Right renal cortex interstitium (tissue), 3 donors: ENCODE measurements around the gene SEC16A. TPM values are rescaled to one million over a fixed set of nuclear protein-coding genes. Genes with fewer than 3 reads are reported as not detected.

Experiments
- DNase-seq, 3 donors: peaks; one replicate each; pipeline ENCODE4 v3.0.0-alpha.2; 2013; ENCODE audit warnings: low read depth in 3 of 3, low spot score in 2 of 3
- polyA plus RNA-seq, 3 donors: library from polyadenylated mRNA; unstranded; fragments of 120-200 nt; gene quantifications; one replicate each; pipeline ENCODE4 v1.2.1, GENCODE V29; 2013; ENCODE audit not compliant: insufficient read length in 3 of 3

The SEC16A gene
- polyA plus RNA-seq, 3 donors, result 48.7 to 58.0 (median 56.8) TPM

GRCh38 chr9:136518623-136519022 is 35.8 kb upstream of the SEC16A start:
- DNase-seq, result no peak

DNA sequence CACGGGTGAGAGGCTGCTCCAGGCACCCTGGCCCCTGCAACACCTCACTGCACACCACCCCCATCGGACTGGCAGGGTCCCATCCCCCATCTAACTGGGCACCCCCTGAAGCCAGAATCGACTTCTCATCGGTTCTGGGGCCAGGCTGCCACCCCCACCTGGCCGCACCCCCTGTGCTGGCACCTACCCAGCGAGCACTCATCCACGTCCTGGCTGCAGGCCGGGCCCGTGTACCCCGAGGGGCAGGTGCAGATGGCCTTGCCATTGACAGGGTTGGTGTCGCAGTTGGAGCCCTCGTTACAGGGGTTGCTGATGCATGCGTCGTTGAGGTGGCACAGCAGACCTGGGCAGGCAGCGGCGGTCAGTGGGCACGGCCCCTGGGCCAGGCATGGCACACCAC is 35.1 kb upstream of the SEC16A start:
- DNase-seq, result no peak

DNA sequence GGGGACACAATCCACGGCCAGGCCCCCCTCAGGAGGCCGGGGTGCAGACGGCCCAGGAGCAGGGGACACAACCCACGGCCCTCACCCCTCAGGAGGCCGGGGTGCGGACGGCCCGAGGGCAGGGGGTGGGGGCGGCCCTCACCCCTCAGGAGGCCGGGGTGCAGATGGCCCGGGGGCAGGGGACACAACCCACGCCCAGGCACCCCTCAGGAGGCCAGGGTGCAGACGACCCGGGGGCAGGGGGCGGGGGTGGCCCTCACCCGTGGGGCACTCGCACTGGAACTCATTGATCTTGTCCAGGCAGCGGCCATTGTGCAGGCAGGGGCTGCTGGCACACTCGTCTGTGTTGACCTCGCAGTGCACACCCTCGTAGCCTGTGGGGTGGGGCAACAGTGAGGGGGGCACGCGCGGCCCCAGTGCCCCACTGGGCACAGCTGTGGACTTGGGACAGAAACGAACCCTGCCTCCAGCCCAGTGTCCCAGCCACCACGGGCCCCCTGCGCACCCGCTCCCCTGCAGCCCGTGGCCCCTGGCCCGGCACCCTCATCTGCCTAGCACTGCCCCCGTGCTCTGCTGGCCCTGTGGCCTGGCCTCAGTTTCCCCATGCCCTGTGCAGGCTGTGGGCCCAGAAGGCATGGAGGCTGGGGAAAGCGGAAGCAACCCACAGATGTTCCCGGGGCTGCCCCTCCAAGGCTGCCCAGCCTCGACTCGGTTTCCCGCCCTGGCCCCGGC is 34.3 kb upstream of the SEC16A start:
- no peak for DNase-seq

- DNase-seq, result no peak
These were observed 33.4 kb upstream of the SEC16A start for GRCh38 chr9:136516191-136516654.

DNA sequence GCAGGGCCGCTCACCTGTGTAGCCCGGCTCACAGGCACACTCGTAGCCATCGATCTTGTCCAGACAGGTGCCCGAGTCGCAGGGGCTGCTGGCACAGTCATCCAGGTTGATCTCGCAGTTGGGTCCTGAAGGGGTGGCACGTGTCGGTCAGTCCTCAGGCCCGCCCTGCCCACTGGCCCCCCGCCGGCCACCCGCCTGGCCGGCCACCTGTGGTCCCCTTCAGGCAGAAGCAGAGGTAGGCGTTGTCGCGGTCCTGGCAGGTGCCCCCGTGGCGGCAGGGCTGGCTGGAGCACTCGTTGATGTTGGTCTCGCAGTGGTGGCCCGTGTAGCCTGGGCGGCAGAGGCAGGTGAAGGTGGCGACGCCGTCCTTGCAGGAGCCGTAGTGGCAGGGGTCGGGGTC is 32.4 kb upstream of the SEC16A start:
- DNase-seq, result no peak

- DNase-seq, result no peak
These were observed 31.3 kb upstream of the SEC16A start for GRCh38 chr9:136514022-136514714.

DNA sequence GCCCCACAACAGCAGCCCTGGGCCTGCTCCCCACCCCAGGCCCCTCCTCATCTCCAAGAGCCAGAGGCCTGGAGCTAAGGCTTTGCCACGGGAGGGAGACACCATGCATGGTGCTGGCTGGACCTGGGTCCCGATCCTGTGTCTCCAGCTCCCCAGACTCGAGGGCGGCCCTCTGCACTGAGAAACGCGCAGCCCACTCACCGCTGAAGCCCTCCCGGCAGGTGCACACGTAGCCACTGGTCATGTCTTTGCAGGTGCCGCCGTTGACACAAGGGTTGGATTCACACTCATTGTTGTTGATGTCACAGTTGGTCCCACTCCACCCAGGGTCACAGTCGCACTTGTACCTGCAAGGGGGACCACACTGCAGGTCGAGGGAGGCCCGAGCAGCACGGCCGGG is 30.4 kb upstream of the SEC16A start:
- DNase-seq, result no peak

GRCh38 chr9:136512651-136513071 is 29.8 kb upstream of the SEC16A start:
- DNase-seq, result no peak

DNA sequence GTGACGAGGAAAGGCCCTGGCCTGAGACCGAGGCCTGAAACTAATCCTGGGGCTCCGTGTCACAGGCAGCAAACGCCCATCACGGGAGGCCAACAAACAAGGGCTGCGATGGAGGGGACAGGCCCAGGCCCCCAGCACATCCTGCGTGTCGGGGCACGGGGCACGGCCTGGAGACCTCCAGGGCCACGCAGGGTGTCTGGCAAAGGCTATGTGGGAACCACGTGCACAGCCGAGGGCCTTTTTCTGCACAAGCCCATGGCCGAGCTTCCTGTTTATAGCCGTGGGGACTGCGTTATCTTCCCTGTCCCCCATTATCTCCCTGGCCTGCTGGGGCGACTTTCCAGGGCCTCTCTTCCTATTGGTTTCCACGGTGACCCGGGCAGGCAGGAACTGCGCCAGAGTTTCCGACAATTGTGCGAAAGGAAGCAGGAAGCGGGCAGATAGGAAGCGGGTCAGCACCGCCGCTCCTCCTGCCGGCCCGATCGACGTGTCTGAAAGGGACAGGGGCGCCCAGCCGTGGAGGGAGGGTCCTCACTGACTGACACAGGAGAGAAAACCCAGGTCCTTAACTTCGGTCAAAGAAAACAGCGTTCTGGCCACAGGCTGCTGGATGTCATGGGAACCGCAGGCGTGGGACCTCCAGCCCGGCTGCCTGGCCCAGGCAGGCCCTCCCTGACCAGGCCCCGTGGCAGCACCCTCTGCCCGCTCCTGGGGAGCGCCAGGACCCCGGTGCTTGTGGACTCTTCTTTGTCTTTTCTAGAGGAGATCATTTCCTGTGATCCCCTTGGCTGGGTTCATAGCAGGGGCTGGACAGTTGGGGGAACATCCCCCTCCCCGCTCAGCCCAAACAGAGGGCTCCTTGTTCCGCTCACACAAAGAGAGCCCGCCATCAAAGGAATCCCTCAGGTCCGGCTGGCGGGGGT is 29.1 kb upstream of the SEC16A start:
- no peak for DNase-seq

DNA sequence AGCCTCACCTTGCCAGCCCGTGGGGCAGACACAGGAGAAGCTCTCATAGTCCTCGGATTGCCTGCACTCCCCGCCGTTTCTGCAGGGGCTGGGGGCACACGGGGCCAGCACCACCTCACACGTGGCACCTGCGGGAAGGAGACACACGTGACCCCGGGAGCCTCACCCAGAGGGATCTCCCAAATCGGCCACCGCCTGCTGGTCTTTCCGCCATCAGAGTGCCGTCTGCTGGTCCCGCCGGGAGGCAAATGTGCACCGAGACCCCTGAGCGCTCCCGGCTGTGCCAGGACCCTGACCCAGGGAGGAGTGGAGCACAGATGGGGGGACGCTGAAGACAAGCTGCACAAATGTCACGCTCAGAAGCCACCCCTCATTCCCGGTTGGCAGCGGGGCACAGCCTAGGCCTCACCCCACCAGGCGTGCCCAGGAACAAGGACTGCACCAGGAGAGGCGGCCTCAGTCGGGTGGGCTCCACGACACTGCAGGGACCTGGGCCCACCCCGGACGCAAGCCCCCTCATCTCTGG is 28.4 kb upstream of the SEC16A start:
- DNase-seq, result no peak

GRCh38 chr9:136510561-136510960 is 27.7 kb upstream of the SEC16A start:
- DNase-seq, result no peak

GRCh38 chr9:136509549-136509948 is 26.7 kb upstream of the SEC16A start:
- no peak for DNase-seq

DNA sequence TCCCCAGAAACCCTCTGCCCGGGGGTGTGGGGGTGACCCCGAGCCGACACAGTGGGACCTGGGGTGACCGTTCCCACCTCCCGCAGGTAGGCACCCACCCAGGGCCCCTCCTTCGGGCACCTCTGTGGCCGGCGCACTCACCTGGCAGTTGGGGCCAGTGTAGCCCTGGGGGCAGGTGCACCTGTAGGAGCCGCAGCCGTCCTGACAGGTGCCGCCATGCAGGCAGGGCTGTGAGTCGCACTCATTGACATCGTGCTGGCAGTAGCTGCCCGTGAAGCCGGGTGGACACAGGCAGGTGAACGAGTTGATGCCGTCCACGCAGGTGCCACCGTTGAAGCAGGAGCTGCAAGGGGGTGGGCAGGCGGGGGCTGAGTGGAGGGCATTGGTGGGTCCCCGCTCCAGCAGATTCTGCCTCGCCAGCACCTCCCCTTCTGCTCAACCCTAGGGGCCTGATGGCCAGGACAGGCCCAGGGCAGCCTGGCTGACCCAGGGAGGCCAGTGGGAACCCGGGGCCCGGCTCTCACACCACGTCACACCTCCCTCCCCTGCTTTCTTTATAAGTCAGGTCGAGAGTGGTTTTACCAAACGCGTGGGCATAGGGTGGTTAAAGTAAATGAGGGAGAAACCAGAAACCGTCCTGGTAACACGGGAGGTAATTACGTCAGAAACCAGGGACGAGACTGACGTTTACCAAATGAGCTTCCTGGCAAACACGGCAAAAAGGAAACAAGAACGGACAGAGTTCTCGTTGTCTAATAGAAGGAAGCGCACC is 26.1 kb upstream of the SEC16A start:
- no peak for DNase-seq

GRCh38 chr9:136507992-136508375 is 25.1 kb upstream of the SEC16A start:
- DNase-seq, result no peak

GRCh38 chr9:136507221-136507991 is 24.6 kb upstream of the SEC16A start:
- DNase-seq, result no peak

GRCh38 chr9:136506425-136506824 is 23.6 kb upstream of the SEC16A start:
- DNase-seq, result no peak

- DNase-seq, result no peak
These were observed 22.9 kb upstream of the SEC16A start for GRCh38 chr9:136505406-136506403.
